Muscle layer of colon (tissue), 2 donors: ENCODE results near the gene PSMG4.

Source experiments
- H3K27ac ChIP-seq: one replicate; pipeline ENCODE4 v1.7.0; 2013; ENCODE audit warnings: low read depth, mild to moderate bottlenecking, low read length, moderate library complexity
- H3K27me3 ChIP-seq, 2 donors: one replicate each; pipeline ENCODE4 v1.7.0; 2013; ENCODE audit warnings: low read length in 2 of 2, mild to moderate bottlenecking in 2 of 2; ENCODE audit not compliant: insufficient read depth in 2 of 2, control insufficient read depth in 1 of 2
- H3K36me3 ChIP-seq: one replicate; pipeline ENCODE4 v1.7.0; 2013; ENCODE audit warnings: mild to moderate bottlenecking, low read length; ENCODE audit not compliant: insufficient read depth
- H3K4me1 ChIP-seq: one replicate; pipeline ENCODE4 v1.7.0; 2013; ENCODE audit warnings: mild to moderate bottlenecking, low read length; ENCODE audit not compliant: insufficient read depth
- H3K4me3 ChIP-seq, 2 donors: one replicate each; pipeline ENCODE4 v1.7.0; 2013; ENCODE audit warnings: low read length in 2 of 2, low read depth in 1 of 2, mild to moderate bottlenecking in 1 of 2, moderate library complexity in 1 of 2
- H3K9ac ChIP-seq: one replicate; pipeline ENCODE4 v1.7.0; 2013; ENCODE audit warnings: low read length
- H3K9me3 ChIP-seq: one replicate; pipeline ENCODE4 v1.7.0; 2013; ENCODE audit warnings: mild to moderate bottlenecking, low read length
- donor health status: abdominal sarcoma.
- donor health status: Adenocarcinoma of cecum.

PSMG4 gene

GRCh38 chr6:3253597-3253961, 5.2 kb upstream of the PSMG4 start:
- Histone ChIP-seq H3K9ac (no peak overlapping the region), H3K27me3 (no peaks in the 10 kb centered on the region), H3K9me3 (no peaks in the 10 kb centered on the region), H3K36me3 (no peaks in the 10 kb centered on the region), H3K4me1 (peaks cover 11% of the 10 kb centered on the region), H3K27ac (no peak overlapping the region), H3K4me3 (no peak overlapping the region)

GRCh38 chr6:3258201-3258600, 546 bp upstream of the PSMG4 start:
- H3K4me1 ChIP-seq, result peaks cover 19% of the 10 kb centered on the region
- no peaks in the 10 kb centered on the region for H3K36me3 ChIP-seq
- H3K27ac ChIP-seq, result no peak overlapping the region
- no peaks in the 10 kb centered on the region for H3K27me3 ChIP-seq
- H3K4me3 ChIP-seq, result peak overlapping the region; percentile 89 to 92
- H3K9ac ChIP-seq, result no peak overlapping the region
- no peaks in the 10 kb centered on the region for H3K9me3 ChIP-seq

- Histone ChIP-seq H3K9ac (peak overlapping the region; percentile 34), H3K27ac (peak overlapping the region; percentile 19), H3K9me3 (no peaks in the 10 kb centered on the region), H3K27me3 (no peaks in the 10 kb centered on the region), H3K4me3 (peak overlapping the region; percentile 89 to 92), H3K4me1 (peaks cover 19% of the 10 kb centered on the region), H3K36me3 (peaks cover 13% of the 10 kb centered on the region)
Observed at GRCh38 chr6:3259491-3259958, 778 bp downstream of the PSMG4 start.

GRCh38 chr6:3260296-3260695, 1.5 kb downstream of the PSMG4 start:
- Histone ChIP-seq H3K9ac (no peak overlapping the region), H3K4me1 (peaks cover 19% of the 10 kb centered on the region), H3K36me3 (peaks cover 16% of the 10 kb centered on the region), H3K27ac (no peak overlapping the region), H3K4me3 (no peak overlapping the region), H3K9me3 (no peaks in the 10 kb centered on the region), H3K27me3 (no peaks in the 10 kb centered on the region)

DNA sequence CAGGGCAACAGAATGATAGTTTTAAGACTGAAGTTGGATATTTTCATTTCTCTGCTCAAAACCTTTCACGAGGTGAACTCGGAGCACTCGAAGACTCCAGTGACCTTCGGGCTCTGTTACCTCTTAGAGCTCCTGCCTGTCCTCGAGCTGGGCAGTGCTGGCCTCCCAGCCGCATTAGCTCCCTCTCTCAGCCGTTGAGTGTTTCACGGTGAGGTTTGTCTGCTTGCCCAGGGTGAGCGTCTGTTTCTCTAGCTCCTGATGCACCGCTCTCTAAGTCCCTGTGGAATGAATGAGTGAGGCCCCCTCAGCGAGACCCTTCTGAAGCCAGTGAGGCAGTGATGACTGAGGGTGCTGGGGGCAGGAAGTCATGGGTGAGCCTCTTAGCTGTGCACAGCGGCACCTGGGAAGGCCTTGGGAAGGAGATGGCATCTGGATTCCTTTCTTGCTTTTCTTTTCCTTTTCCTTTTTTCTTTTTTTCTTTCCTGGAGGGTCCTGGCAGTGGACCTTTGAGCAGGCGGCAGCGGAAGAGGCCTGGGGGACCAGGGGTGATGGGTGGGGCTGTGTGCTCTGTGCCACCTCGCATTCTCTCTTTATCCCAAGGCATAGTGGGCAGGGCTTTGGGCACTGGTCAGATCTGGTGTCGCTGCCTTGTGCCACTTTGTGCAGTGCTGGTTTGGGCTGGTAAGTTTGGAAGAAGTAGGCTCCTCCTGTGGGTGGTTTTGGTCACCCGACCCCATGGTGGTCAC, 2.2 kb downstream of the PSMG4 start:
- Histone ChIP-seq H3K4me3 (no peak overlapping the region), H3K36me3 (peaks cover 16% of the 10 kb centered on the region), H3K4me1 (peaks cover 19% of the 10 kb centered on the region), H3K27me3 (no peaks in the 10 kb centered on the region), H3K27ac (no peak overlapping the region), H3K9ac (no peak overlapping the region), H3K9me3 (no peaks in the 10 kb centered on the region)

DNA sequence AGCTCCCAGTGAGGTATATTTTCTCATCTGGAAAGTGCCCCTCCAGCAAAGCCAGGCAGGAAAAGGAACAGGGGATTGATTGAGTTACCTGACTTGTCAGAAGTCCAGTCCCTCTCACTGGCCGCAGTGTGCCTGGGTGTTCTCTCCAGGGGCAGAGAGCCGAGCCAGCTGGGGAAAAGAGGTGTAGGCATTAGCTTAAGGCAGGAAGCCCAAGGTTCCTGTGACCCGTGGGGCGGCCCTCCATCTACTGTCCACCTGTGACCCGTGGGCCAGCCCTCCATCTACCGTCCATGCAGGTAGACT, 2.7 kb downstream of the PSMG4 start:
- no peak overlapping the region for H3K27ac ChIP-seq
- H3K4me3 ChIP-seq, result no peak overlapping the region
- peaks cover 19% of the 10 kb centered on the region for H3K4me1 ChIP-seq
- H3K9me3 ChIP-seq, result no peaks in the 10 kb centered on the region
- no peaks in the 10 kb centered on the region for H3K27me3 ChIP-seq
- H3K9ac ChIP-seq, result peak overlapping the region; percentile 27
- H3K36me3 ChIP-seq, result peaks cover 16% of the 10 kb centered on the region

GRCh38 chr6:3261921-3262320, 3.2 kb downstream of the PSMG4 start:
- no peak overlapping the region for H3K27ac ChIP-seq
- peaks cover 16% of the 10 kb centered on the region for H3K36me3 ChIP-seq
- H3K9ac ChIP-seq, result peak overlapping the region; percentile 27
- no peak overlapping the region for H3K4me3 ChIP-seq
- H3K9me3 ChIP-seq, result no peaks in the 10 kb centered on the region
- H3K27me3 ChIP-seq, result no peaks in the 10 kb centered on the region
- H3K4me1 ChIP-seq, result peaks cover 19% of the 10 kb centered on the region

GRCh38 chr6:3263096-3263495, 4.3 kb downstream of the PSMG4 start:
- Histone ChIP-seq H3K4me3 (no peak overlapping the region), H3K4me1 (peaks cover 19% of the 10 kb centered on the region), H3K27me3 (no peaks in the 10 kb centered on the region), H3K9me3 (no peaks in the 10 kb centered on the region), H3K36me3 (peaks cover 16% of the 10 kb centered on the region), H3K9ac (no peak overlapping the region), H3K27ac (no peak overlapping the region)

DNA sequence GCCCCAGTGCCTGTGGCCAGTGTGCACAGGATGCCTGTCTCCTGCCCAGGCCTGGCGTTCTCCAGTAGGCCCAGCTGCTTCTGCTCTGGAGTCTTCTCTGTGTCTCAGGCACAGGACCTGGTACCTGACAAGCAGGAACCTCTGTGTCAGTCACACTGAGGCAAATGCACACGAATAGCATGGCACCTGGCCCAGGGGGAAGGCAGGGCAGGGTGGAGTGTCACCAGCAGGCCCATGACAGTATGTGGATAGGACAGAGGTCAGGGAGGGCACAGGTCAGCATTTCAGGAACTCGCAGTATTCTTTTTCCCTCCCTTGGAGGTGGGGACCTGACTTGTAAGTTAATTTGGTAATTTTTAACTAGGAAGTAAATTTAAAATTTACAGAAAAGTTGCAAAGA, 5.6 kb downstream of the PSMG4 start:
- H3K36me3 ChIP-seq, result peaks cover 21% of the 10 kb centered on the region
- no peak overlapping the region for H3K4me3 ChIP-seq
- H3K4me1 ChIP-seq, result peaks cover 19% of the 10 kb centered on the region
- no peak overlapping the region for H3K27ac ChIP-seq
- H3K9me3 ChIP-seq, result no peaks in the 10 kb centered on the region
- no peaks in the 10 kb centered on the region for H3K27me3 ChIP-seq
- no peak overlapping the region for H3K9ac ChIP-seq

GRCh38 chr6:3265671-3266070, 6.9 kb downstream of the PSMG4 start:
- Histone ChIP-seq H3K4me1 (peaks cover 13% of the 10 kb centered on the region), H3K27ac (no peak overlapping the region), H3K27me3 (no peaks in the 10 kb centered on the region), H3K9me3 (no peaks in the 10 kb centered on the region), H3K36me3 (peaks cover 32% of the 10 kb centered on the region), H3K4me3 (no peak overlapping the region), H3K9ac (no peak overlapping the region)

DNA sequence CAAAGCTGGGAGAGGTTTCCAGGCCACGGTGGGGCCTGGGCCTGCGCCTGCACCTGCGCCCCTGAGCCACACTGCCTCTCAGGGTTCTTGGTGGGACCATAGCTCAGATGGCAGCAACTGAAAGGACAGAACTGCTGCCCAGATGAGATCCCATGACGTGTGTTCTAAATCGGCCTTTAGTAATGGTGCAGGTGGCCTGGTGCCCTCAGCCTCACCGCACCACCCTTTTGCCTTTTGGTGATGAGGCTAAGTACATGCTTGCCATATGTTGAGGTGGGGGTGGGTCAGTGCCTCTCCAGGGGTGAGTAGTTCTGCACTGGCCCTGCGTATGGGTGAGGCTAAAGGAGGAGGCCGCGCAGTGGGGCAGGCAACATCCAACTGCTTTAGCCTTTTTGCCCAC, 7.4 kb downstream of the PSMG4 start:
- Histone ChIP-seq H3K27ac (no peak overlapping the region), H3K27me3 (no peaks in the 10 kb centered on the region), H3K9me3 (no peaks in the 10 kb centered on the region), H3K36me3 (peaks cover 37% of the 10 kb centered on the region), H3K4me3 (no peak overlapping the region), H3K4me1 (peaks cover 8% of the 10 kb centered on the region), H3K9ac (no peak overlapping the region)

DNA sequence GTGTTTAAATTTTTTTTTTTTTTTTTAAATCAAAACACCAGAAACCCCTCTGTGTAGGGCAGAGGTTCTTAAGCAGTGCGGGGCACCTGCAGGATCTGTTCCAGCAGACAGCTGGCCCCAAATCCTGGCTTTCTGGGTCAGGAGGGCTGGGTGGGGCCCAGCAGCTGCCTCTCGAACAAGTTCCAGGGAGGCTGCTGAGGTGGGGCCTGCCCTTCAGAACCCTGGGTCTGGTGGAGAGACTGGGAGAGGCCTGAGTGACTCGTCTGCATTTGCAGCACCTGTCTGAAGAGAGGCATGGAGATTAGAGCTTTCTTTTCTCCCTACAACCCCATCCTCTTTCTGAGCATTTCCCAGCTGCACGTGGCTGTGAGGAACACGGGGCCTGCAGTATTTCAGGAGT, 8.4 kb downstream of the PSMG4 start:
- Histone ChIP-seq H3K27me3 (no peaks in the 10 kb centered on the region), H3K9ac (no peak overlapping the region), H3K36me3 (peaks cover 37% of the 10 kb centered on the region), H3K4me1 (no peaks in the 10 kb centered on the region), H3K9me3 (no peaks in the 10 kb centered on the region), H3K27ac (no peak overlapping the region), H3K4me3 (no peak overlapping the region)
